Glomerular visceral epithelial cell (primary cell): ENCODE results near the gene LRIG1.

ENCODE experiments used
- DNase-seq: peaks from one replicate; pipeline ENCODE4 v3.0.0-alpha.2; 2016; ENCODE audit errors: extremely low spot score

Gene LRIG1

GRCh38 chr3:66500576-66501482 lies at the start of gene LRIG1:
LRIG1 (minus strand) TSS chr3:66501022; CDS start chr3:66500407, 615 bp downstream.
- DNase-seq: peak; percentile 97

GRCh38 chr3:66544619-66545429 lies 44.0 kb upstream of the LRIG1 start:
- no peak for DNase-seq

- no peak for DNase-seq
These were observed 41.3 kb upstream of the LRIG1 start for GRCh38 chr3:66542153-66542552.

GRCh38 chr3:66539466-66539989 lies 38.7 kb upstream of the LRIG1 start:
- no peak for DNase-seq

- DNase-seq: no peak
These were observed 37.6 kb upstream of the LRIG1 start for GRCh38 chr3:66538390-66538789.

GRCh38 chr3:66537735-66538134 lies 36.9 kb upstream of the LRIG1 start:
- no peak for DNase-seq

GRCh38 chr3:66536791-66537190 lies 36.0 kb upstream of the LRIG1 start:
- DNase-seq: no peak

- DNase-seq: no peak
These were observed 33.6 kb upstream of the LRIG1 start for GRCh38 chr3:66534304-66534845.

GRCh38 chr3:66532613-66533012 lies 31.8 kb upstream of the LRIG1 start:
- no peak for DNase-seq

GRCh38 chr3:66532160-66532587 lies 31.4 kb upstream of the LRIG1 start:
- DNase-seq: no peak

GRCh38 chr3:66531256-66531655 lies 30.4 kb upstream of the LRIG1 start:
- DNase-seq: no peak

GRCh38 chr3:66527246-66527645 lies 26.4 kb upstream of the LRIG1 start:
- DNase-seq: no peak

- no peak for DNase-seq
These were observed 24.9 kb upstream of the LRIG1 start for GRCh38 chr3:66525771-66526170.

- DNase-seq: no peak
These were observed 19.9 kb upstream of the LRIG1 start for GRCh38 chr3:66520724-66521123.

GRCh38 chr3:66518644-66519043 lies 17.8 kb upstream of the LRIG1 start:
- DNase-seq: no peak

GRCh38 chr3:66518126-66518525 lies 17.3 kb upstream of the LRIG1 start:
- DNase-seq: no peak

- no peak for DNase-seq
These were observed 16.4 kb upstream of the LRIG1 start for GRCh38 chr3:66517241-66517640.

GRCh38 chr3:66508461-66508860 lies 7.6 kb upstream of the LRIG1 start:
- no peak for DNase-seq

- DNase-seq: no peak
These were observed 6.8 kb upstream of the LRIG1 start for GRCh38 chr3:66507423-66508260.

GRCh38 chr3:66506154-66506553 lies 5.3 kb upstream of the LRIG1 start:
- no peak for DNase-seq
